Fibroblast of mammary gland (primary cell): ENCODE results near the gene ENTPD6.
A peak's percentile ranks its signal among the peaks of the same experiment; 100 is the strongest.

Experiments used
- DNase-seq: peaks from one replicate; pipeline ENCODE4 v3.0.0-alpha.2; 2010; ENCODE audit warnings: low read depth
- H3K4me3 ChIP-seq: 2 replicates; pipeline ENCODE4 v1.5.1; 2011; ENCODE audit warnings: low read depth, mild to moderate bottlenecking, low read length, moderate library complexity; ENCODE audit not compliant: control insufficient read depth
- TF ChIP-seq, protein P1 (sequence below): conservative IDR thresholded peaks from 2 replicates; pipeline ENCODE4 v1.5.1; 2011; ENCODE audit warnings: low read depth, low read length, inconsistent platforms; ENCODE audit not compliant: control insufficient read depth, insufficient read depth

Gene ENTPD6

DNA sequence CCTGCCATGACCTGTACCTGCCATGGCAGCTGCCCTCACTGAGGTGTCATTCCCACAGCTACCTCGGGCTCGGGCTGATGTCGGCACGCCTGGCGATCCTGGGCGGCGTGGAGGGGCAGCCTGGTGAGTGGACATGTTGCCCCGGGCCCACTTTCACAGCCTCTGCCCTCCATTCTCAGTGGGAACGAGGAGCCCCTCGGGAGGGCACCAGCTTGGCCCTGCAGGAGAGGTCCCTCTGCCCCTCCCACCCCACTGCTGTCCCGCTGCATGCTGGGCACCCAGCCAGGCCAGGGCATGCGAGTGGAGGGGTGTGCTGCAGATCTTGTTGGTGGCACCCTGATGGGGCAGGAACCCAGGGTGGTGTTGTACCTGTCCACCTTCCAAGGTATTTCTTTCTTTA lies 23.0 kb downstream of the ENTPD6 start:
- DNase-seq, result no peak
- H3K4me3 ChIP-seq, result no peak overlapping the region
- TF ChIP-seq, protein P1, sequence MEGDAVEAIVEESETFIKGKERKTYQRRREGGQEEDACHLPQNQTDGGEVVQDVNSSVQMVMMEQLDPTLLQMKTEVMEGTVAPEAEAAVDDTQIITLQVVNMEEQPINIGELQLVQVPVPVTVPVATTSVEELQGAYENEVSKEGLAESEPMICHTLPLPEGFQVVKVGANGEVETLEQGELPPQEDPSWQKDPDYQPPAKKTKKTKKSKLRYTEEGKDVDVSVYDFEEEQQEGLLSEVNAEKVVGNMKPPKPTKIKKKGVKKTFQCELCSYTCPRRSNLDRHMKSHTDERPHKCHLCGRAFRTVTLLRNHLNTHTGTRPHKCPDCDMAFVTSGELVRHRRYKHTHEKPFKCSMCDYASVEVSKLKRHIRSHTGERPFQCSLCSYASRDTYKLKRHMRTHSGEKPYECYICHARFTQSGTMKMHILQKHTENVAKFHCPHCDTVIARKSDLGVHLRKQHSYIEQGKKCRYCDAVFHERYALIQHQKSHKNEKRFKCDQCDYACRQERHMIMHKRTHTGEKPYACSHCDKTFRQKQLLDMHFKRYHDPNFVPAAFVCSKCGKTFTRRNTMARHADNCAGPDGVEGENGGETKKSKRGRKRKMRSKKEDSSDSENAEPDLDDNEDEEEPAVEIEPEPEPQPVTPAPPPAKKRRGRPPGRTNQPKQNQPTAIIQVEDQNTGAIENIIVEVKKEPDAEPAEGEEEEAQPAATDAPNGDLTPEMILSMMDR, result no peak

DNA sequence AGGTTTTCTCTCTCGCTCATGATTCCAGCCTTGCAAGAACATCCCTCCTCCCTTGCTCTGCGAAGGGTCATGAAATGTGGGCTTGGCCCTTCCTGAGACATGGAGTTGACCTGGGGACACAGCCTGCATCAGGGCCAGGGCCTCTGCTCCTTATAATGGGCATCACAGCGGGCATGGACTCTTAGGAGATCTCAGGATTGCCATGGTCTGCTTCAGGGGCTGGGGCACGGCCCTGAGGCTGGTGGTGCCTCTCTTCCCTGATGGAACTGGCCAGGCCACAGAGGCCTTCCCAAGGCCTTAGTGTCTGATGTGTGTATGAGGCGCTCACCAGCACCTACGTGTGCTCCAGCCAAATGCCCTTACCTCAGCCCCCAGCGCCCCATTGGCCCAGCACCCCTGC lies 23.9 kb downstream of the ENTPD6 start:
- no peak overlapping the region for H3K4me3 ChIP-seq
- TF ChIP-seq, protein P1, result no peak
- no peak for DNase-seq

DNA sequence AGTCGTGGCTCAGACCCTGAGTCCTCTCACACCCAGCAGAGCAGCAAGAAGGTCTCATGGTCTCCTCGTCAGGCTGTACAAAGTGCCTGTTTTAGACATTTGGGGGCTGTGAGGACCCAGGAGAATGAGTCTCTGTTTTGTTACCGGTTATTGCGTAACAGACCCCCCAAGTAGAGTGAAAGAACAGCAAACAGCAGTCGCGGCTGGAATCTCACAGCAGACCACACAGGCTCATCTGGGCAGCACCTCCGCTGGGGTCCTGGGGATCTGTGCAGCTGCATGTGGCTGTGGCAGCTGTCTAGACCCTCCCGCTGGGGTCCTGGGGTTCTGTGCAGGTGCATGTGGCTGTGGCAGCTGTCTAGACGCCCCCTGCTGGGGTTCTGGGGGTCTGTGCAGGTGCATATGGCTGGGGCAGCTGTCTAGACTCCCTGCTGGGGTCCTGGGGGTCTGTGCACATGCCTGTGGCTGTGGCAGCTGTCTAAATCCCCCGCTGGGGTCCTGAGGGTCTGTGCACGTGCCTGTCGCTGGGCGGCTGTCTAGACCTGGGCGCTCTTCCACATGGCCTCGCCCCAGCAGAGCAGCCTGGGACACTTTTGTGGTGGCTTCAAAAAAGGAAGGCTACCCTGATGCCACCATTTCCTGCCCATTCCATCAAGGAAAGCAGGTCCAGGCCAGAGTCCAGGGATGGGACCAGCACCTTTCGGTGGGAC lies 24.7 kb downstream of the ENTPD6 start:
- H3K4me3 ChIP-seq, result no peak overlapping the region
- TF ChIP-seq, protein P1, result no peak
- DNase-seq, result peak; percentile 20

DNA sequence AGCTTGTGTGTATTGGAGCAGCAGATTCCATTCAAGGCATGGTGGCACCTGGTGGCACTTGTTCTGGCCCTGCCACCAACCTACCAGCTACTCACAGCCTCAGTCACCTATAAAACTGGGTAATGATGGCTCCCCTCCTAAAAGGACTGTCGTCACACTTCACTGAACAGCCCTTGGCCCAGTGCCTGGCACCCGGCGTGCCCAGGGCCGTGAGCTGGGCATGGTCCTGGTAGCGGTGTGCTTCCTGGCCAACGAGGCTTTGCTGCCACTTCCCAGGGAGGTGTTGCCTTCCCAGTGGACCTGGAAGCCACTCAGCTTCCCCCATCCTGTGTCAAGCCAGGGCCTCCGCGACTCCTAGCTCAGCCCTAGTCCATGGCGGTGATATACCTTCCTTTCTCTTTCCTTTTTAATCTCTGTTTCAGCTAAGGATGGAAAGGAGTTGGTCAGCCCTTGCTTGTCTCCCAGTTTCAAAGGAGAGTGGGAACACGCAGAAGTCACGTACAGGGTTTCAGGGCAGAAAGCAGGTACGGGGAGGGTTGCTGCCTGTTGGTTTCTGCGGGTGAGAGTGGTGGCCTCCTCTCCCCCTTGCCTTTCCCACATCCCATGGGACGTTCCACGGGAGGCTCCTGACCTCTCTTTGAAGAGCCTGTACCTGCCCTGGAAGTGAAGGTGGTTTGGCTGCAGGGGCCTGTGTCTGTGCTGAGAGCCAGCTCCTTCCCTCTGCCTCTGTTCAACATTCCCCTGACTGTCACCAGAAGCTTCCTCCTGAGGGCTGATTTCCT lies 25.5 kb downstream of the ENTPD6 start:
- no peak overlapping the region for H3K4me3 ChIP-seq
- no peak for DNase-seq
- TF ChIP-seq, protein P1, result no peak

DNA sequence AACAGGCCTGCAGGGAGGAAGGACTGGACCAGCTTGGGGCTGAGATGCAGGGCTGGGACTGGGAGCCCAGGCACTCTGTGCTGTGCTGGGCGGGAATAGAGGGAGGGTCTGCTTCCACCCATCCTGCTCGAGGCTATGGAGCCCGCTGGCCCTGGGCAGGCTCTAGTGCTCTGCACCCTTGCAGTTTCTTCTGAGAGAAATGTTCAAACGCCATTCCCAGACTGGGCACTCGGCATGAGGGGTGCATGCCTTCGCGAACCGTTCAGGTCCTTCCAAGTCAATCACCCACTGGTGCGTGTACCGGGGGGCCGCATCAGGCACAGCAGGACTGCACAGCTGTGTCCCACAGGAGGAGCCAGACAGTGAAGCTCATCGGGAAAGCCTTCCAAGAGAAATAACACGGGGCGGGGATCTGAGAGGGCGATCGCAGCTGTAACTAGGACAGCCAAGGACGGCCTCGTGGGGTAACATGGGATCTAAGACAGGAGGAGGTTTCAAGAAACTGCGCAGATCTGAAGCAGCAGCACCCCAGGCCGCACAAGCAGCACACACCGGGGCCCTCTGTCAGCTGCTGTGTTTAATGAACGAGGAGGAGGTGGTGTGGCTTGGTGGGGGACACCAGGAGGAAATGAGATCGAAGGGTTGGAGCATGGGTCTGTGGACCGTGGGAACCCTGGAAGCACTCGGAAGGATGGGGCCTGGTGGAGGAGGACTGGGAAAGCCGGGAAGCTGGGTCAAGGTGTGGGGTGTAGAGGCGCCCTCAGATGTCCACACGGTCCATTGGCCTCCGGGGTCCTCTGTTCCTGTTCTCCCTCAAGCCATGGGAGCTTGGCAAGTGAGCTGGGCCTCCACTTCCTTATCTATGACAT lies 26.3 kb downstream of the ENTPD6 start:
- no peak for DNase-seq
- H3K4me3 ChIP-seq, result no peak overlapping the region
- TF ChIP-seq, protein P1, result no peak

DNA sequence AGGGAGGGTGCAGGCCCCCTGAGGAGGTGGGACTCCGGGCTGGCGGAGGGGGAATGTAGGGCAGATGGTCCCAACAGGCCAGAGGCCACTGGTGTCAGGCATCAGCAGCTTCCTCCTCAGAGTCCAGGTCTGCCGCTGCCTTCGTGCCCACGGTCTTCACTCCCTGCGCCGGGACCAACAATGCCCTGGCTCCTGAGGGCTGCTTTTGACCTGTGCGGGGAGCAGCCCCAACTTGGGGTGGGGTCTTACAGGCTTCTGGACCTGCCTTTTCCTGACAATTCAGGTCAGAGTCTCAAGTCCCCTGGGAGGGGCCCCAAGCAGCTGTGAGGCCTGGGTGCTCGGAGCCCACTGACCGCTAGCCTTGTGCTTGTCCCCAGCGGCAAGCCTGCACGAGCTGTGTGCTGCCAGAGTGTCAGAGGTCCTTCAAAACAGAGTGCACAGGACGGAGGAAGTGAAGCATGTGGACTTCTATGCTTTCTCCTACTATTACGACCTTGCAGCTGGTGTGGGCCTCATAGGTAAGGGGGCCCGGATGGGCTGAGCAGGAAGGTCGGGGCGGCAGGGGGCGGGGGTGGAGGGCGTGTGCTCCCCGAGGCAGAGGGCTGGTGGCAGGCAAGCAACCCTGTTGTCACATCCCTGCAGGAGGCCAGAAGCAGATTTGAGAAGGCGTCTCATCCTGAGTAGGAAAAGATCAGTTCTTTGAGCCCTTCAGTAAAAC lies 27.1 kb downstream of the ENTPD6 start:
- no peak overlapping the region for H3K4me3 ChIP-seq
- TF ChIP-seq, protein P1, result no peak

More for the DNA sequence above, 27.1 kb downstream of the ENTPD6 start:
- DNase-seq, result no peak
